Neuronal stem cell (in vitro differentiated cells): ENCODE data around the gene SPTA1.

Experiments used
- DNase-seq: peaks from one replicate; pipeline ENCODE4 v3.0.0-alpha.2; 2013; ENCODE audit warnings: low spot score
- H2AFZ ChIP-seq: one replicate; pipeline ENCODE4 v1.6.1; 2013; ENCODE audit warnings: mild to moderate bottlenecking, low read length, inconsistent platforms
- H2AK5ac ChIP-seq: 2 replicates; pipeline ENCODE4 v1.6.1; 2013; ENCODE audit warnings: low read depth, mild to moderate bottlenecking, inconsistent platforms, low read length, moderate library complexity, mixed read lengths
- H2BK120ac ChIP-seq: 2 replicates; pipeline ENCODE4 v1.6.1; 2013; ENCODE audit warnings: low read depth, mild to moderate bottlenecking, inconsistent platforms, low read length, moderate library complexity, mixed read lengths
- H2BK12ac ChIP-seq: one replicate; pipeline ENCODE4 v1.6.1; 2013; ENCODE audit warnings: low read length, inconsistent platforms
- H2BK15ac ChIP-seq: 2 replicates; pipeline ENCODE4 v1.6.1; 2013; ENCODE audit warnings: mild to moderate bottlenecking, low read length, inconsistent platforms, mixed read lengths
- H2BK5ac ChIP-seq: one replicate; pipeline ENCODE4 v1.6.1; 2013; ENCODE audit warnings: inconsistent platforms, mild to moderate bottlenecking, low read length, moderate library complexity
- H3K14ac ChIP-seq: one replicate; pipeline ENCODE4 v1.6.1; 2013; ENCODE audit warnings: low read length, inconsistent platforms
- H3K18ac ChIP-seq: 2 replicates; pipeline ENCODE4 v1.6.1; 2013; ENCODE audit warnings: low read length, inconsistent platforms
- H3K23ac ChIP-seq: 2 replicates; pipeline ENCODE4 v1.6.1; 2013; ENCODE audit warnings: low read depth, mild to moderate bottlenecking, mixed read lengths, low read length, inconsistent platforms; ENCODE audit not compliant: poor library complexity
- H3K27ac ChIP-seq: replicated peaks from 3 replicates; pipeline ENCODE4 v1.5.1; 2013; ENCODE audit warnings: low read length, inconsistent platforms
- H3K27me3 ChIP-seq, 3 experiments: 2 replicates each; pipeline ENCODE4 v1.6.1; 2013; ENCODE audit warnings: low read length in 3 of 3, mild to moderate bottlenecking in 2 of 3, inconsistent platforms in 1 of 3, low read depth in 1 of 3, mixed read lengths in 1 of 3, moderate library complexity in 1 of 3; ENCODE audit not compliant: control insufficient read depth in 3 of 3, insufficient read depth in 3 of 3
- H3K36me3 ChIP-seq, 2 donors: replicated peaks in 1 of 2; 2 replicates each; pipeline ENCODE4 v1.6.1; 2013; ENCODE audit warnings: low read length in 2 of 2; ENCODE audit not compliant: control insufficient read depth in 2 of 2, insufficient read depth in 2 of 2
- H3K4ac ChIP-seq: 2 replicates; pipeline ENCODE4 v1.6.1; 2013; ENCODE audit warnings: inconsistent platforms, mild to moderate bottlenecking, low read length, moderate library complexity
- H3K4me1 ChIP-seq, 2 donors: 1 replicate in 1 of 2; 2 replicates in 1 of 2; pipeline ENCODE4 v1.6.1; 2013; ENCODE audit warnings: low read length in 2 of 2, low read depth in 1 of 2; ENCODE audit not compliant: control insufficient read depth in 2 of 2, insufficient read depth in 1 of 2
- H3K4me2 ChIP-seq: one replicate; pipeline ENCODE4 v1.6.1; 2013; ENCODE audit warnings: mild to moderate bottlenecking, low read length, inconsistent platforms; ENCODE audit not compliant: insufficient read depth, poor library complexity, severe bottlenecking
- H3K4me3 ChIP-seq, 2 donors: 2 replicates each; pipeline ENCODE4 v1.5.1; 2013; ENCODE audit warnings: low read length in 2 of 2, mild to moderate bottlenecking in 2 of 2, inconsistent platforms in 1 of 2, moderate library complexity in 1 of 2
- H3K79me1 ChIP-seq: one replicate; pipeline ENCODE4 v1.6.1; 2013; ENCODE audit warnings: low read depth, mild to moderate bottlenecking, inconsistent platforms, low read length, moderate library complexity
- H3K9ac ChIP-seq: one replicate; pipeline ENCODE4 v1.6.1; 2013; ENCODE audit warnings: mild to moderate bottlenecking, low read depth, low read length, inconsistent platforms; ENCODE audit not compliant: poor library complexity
- H3K9me3 ChIP-seq, 2 donors: replicated peaks in 1 of 2; 2 replicates each; pipeline versions ENCODE3 to v1.6.1; 2013; ENCODE audit warnings: low read length in 2 of 2, mild to moderate bottlenecking in 2 of 2, inconsistent platforms in 1 of 2, low read depth in 1 of 2, mixed read lengths in 1 of 2, moderate library complexity in 1 of 2; ENCODE audit not compliant: control insufficient read depth in 2 of 2, insufficient read depth in 1 of 2
- H4K8ac ChIP-seq: one replicate; pipeline ENCODE4 v1.6.1; 2013; ENCODE audit warnings: low read depth, mild to moderate bottlenecking, inconsistent platforms, low read length, moderate library complexity
- H4K91ac ChIP-seq: one replicate; pipeline ENCODE4 v1.6.1; 2013; ENCODE audit warnings: low read length, low read depth, mild to moderate bottlenecking, inconsistent platforms; ENCODE audit not compliant: poor library complexity
- WGBS, 2 donors: extraction: QIAGEN DNeasy Blood & Tissue Kit; methylation state at CpG; one replicate each; pipeline ENCODE4 v1.1.7; 2013; ENCODE audit warnings: missing lambda C conversion rate in 2 of 2, mixed read lengths in 1 of 2; ENCODE audit not compliant: insufficient read length in 2 of 2, insufficient replicate concordance in 1 of 2; ENCODE audit errors: extremely low coverage in 2 of 2; 5-methylcytosine and 5-hydroxymethylcytosine counted together

The SPTA1 gene

GRCh38 chr1:158564608-158565007, 121.9 kb downstream of the SPTA1 start:
- Histone ChIP-seq H3K18ac (no peak overlapping the region), H3K4me2 (no peak overlapping the region), H3K9me3 (no peaks in the 10 kb centered on the region), H2BK12ac (no peak overlapping the region), H3K36me3 (no peaks in the 10 kb centered on the region), H3K23ac (no peak overlapping the region), H2BK15ac (no peak overlapping the region), H2AK5ac (no peak overlapping the region), H4K8ac (no peak overlapping the region), H3K79me1 (no peaks in the 10 kb centered on the region), H4K91ac (no peak overlapping the region), H2BK120ac (no peak overlapping the region), H3K4me3 (no peak overlapping the region), H3K14ac (no peak overlapping the region), H3K27me3 (peaks cover 0 to 2% (median 0%) of the 10 kb centered on the region in 3 experiments), H3K9ac (no peak overlapping the region), H2AFZ (no peak overlapping the region), H3K27ac (no peak overlapping the region), H3K4ac (no peak overlapping the region), H2BK5ac (no peak overlapping the region), H3K4me1 (no peaks in the 10 kb centered on the region)
- WGBS, 2 donors, result no CpG with 5 or more reads among the region's 2 CpGs
- DNase-seq, result no peak

DNA sequence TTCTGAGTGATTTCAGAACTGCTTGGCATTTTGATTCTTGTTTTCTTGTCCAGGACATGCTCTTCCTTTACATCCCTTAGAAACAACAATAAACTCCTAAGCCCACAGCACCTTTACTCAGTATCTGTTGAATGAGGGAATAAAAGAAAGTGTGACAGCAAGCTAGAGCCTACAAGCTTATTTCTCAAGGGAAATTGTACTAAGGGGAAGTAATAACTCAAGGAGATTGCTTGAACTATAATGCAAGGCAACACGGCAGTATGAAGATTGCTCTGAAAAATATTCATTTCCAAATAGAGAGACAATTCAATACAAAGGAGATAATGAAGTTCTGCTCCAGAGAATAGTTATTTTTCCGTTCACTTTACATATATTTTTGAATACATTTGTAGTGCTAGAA, 122.7 kb downstream of the SPTA1 start:
- H3K14ac ChIP-seq, result no peak overlapping the region
- H4K91ac ChIP-seq, result no peak overlapping the region
- H2BK120ac ChIP-seq, result no peak overlapping the region
- no peak overlapping the region for H2BK15ac ChIP-seq
- H3K4me3 ChIP-seq, result no peak overlapping the region
- H3K4ac ChIP-seq, result no peak overlapping the region
- H2AK5ac ChIP-seq, result no peak overlapping the region
- no peak overlapping the region for H2BK5ac ChIP-seq
- H3K4me1 ChIP-seq, result no peaks in the 10 kb centered on the region
- no peak for DNase-seq
- H2BK12ac ChIP-seq, result no peak overlapping the region
- H3K79me1 ChIP-seq, result no peaks in the 10 kb centered on the region
- H3K36me3 ChIP-seq, result no peaks in the 10 kb centered on the region
- no CpG with 5 or more reads among the region's 2 CpGs for WGBS, 2 donors
- no peak overlapping the region for H4K8ac ChIP-seq
- H3K4me2 ChIP-seq, result no peak overlapping the region
- H3K9ac ChIP-seq, result no peak overlapping the region
- no peak overlapping the region for H3K23ac ChIP-seq
- no peaks in the 10 kb centered on the region for H3K9me3 ChIP-seq
- H3K27ac ChIP-seq, result no peak overlapping the region
- no peak overlapping the region for H2AFZ ChIP-seq
- H3K18ac ChIP-seq, result no peak overlapping the region
- peaks cover 0 to 2% (median 0%) of the 10 kb centered on the region in 3 experiments for H3K27me3 ChIP-seq
